HepG2 (cell line): ENCODE data around the gene CLCN2. TPM values are rescaled to one million over a fixed set of nuclear protein-coding genes. Genes with fewer than 3 reads are reported as not detected.

ENCODE experiments used
- FOXP4 ChIP-seq: sonication (generic); formaldehyde crosslinking; IDR thresholded peaks from 2 replicates; pipeline ENCODE4 v1.4.0; 2020; ENCODE audit warnings: missing genetic modification reagents
- MEF2D ChIP-seq: sonication (generic); formaldehyde crosslinking; IDR thresholded peaks from 2 replicates; pipeline ENCODE4 v1.5.1; 2020; ENCODE audit warnings: mild to moderate bottlenecking, missing genetic modification reagents
- PITX1 ChIP-seq: sonication (generic); formaldehyde crosslinking; IDR thresholded peaks from 2 replicates; pipeline ENCODE4 v1.5.1; 2020; ENCODE audit warnings: mild to moderate bottlenecking, missing genetic modification reagents
- REST ChIP-seq, 2 experiments: IDR thresholded peaks; 2 replicates each; pipeline ENCODE4 v1.6.1; 2011 to 2012; ENCODE audit warnings: low read length in 2 of 2, borderline replicate concordance in 1 of 2, low read depth in 1 of 2, mild to moderate bottlenecking in 1 of 2, moderate library complexity in 1 of 2
- ZBTB25 ChIP-seq: IDR thresholded peaks from 2 replicates; pipeline ENCODE4 v1.6.1; 2018; ENCODE audit warnings: missing genetic modification reagents
- ZBTB49 ChIP-seq: sonication (generic); formaldehyde crosslinking; IDR thresholded peaks from 2 replicates; pipeline ENCODE4 v1.4.0; 2020; ENCODE audit warnings: missing genetic modification reagents, borderline replicate concordance
- ZFYVE20 ChIP-seq: sonication (generic); formaldehyde crosslinking; IDR thresholded peaks from 2 replicates; pipeline ENCODE4 v1.8.0; 2023; ENCODE audit warnings: low read depth, mild to moderate bottlenecking, moderate library complexity, missing genetic modification reagents, borderline replicate concordance
- ZHX1 ChIP-seq: sonication (generic); formaldehyde crosslinking; IDR thresholded peaks from 2 replicates; pipeline ENCODE4 v1.8.1; 2022; ENCODE audit warnings: low read depth, mild to moderate bottlenecking, missing genetic modification reagents
- ZNF10 ChIP-seq: sonication (generic); formaldehyde crosslinking; IDR thresholded peaks from 2 replicates; pipeline ENCODE4 v1.4.0; 2020; ENCODE audit warnings: mild to moderate bottlenecking, low read depth, missing genetic modification reagents, borderline replicate concordance
- ZNF605 ChIP-seq: sonication (generic); formaldehyde crosslinking; IDR thresholded peaks from 2 replicates; pipeline ENCODE4 v1.8.0; 2022; ENCODE audit warnings: mild to moderate bottlenecking, missing genetic modification reagents
- ZNF672 ChIP-seq: sonication (generic); formaldehyde crosslinking; IDR thresholded peaks from 2 replicates; pipeline ENCODE4 v1.8.1; 2022; ENCODE audit warnings: missing genetic modification reagents
- ZSCAN5A ChIP-seq: sonication (generic); formaldehyde crosslinking; IDR thresholded peaks from 2 replicates; pipeline ENCODE4 v1.8.0; 2022; ENCODE audit warnings: mild to moderate bottlenecking, missing genetic modification reagents, borderline replicate concordance
- ZSCAN9 ChIP-seq: IDR thresholded peaks from 2 replicates; pipeline ENCODE4 v1.6.1; 2016; ENCODE audit warnings: borderline replicate concordance
- polyA plus RNA-seq, 8 experiments: library from polyadenylated mRNA; depleted of rRNA in 3 of 8; stranded (reverse) in 7 of 8; unstranded in 1 of 8; fragments of >200 nt; fragmentation: Illumina TruSeq in 4 of 8; extraction: Trizol in 4 of 8; gene quantifications; 2 replicates each; pipeline versions ENCODE4 v1.2.1 to v1.2.3, GENCODE V29; 2011 to 2016; ENCODE audit warnings: low read depth in 4 of 8, missing spikeins in 1 of 8, mixed read lengths in 1 of 8; ENCODE audit not compliant: insufficient read depth in 1 of 8
- total RNA-seq, 5 experiments: library from RNA; depleted of rRNA; stranded (reverse); fragments of >200 nt; fragmentation: Illumina TruSeq; extraction: Trizol; gene quantifications; 2 replicates each; pipeline ENCODE4 v1.2.3, GENCODE V29; 2016; ENCODE audit warnings: low read depth in 1 of 5

CLCN2 gene
- total and polyA plus RNA-seq, 2 of the 13 experiments (the other 11 are each of a cell fraction or from before 2014, with no cell fraction given) = 11.4 to 13.5 TPM

GRCh38 chr3:184377882-184378445 lies 16.6 kb upstream of the CLCN2 start, which contains the start of gene THPO (continued):
- TF ChIP-seq ZSCAN5A (no peak), ZBTB49 (CRISPR knock-in tag) (no peak), ZFYVE20 (CRISPR knock-in tag) (no peak), ZNF605 (peak; percentile 63), ZSCAN9 (CRISPR knock-in tag) (no peak), ZNF672 (no peak), ZNF10 (CRISPR knock-in tag) (no peak), FOXP4 (CRISPR knock-in tag) (peak; percentile 30; the same call in 1 of the 2 replicates), REST (IDR thresholded peaks at IDR 0.05; ENCODE audit: borderline replicate concordance in 1 of 2, low read depth in 1 of 2, low read length in 2 of 2) (0 out of 4 replicates have a peak, but pooled peaks of 1 of the 2 experiments have one; percentile 28), ZBTB25 (no peak; the same call in 1 of the 2 replicates), PITX1 (CRISPR knock-in tag) (no peak), MEF2D (0 out of 2 replicates have a peak, but pooled peaks have one; percentile 15), ZHX1 (0 out of 2 replicates have a peak, but pooled peaks have one; percentile 18)
